Measurements from ENCODE around the gene CAPN5. TPM values are rescaled to one million over a fixed set of nuclear protein-coding genes. Genes with fewer than 3 reads are reported as not detected.
A peak's percentile ranks its signal among the peaks of the same experiment; 100 is the strongest.

The CAPN5 gene
- total and polyA plus RNA-seq, 7 donors, result 0.59 to 1.8 (median 0.88) TPM

DNA sequence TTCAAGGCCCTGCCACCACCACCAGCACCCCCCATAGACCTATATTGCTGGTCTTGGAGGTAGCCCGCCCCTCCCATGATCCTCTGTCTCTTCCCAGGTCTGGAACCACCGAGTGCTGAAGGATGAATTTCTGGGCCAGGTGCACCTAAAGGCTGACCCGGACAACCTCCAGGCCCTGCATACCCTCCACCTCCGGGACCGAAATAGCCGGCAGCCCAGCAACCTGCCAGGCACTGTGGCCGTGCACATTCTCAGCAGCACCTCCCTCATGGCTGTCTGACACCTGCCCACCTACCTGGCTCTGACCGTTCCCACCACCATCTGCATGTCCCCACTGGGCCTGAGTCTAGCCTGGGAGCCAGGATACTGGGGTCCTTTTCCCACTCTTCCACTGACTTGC is 56.8 kb downstream of the CAPN5 start:
- no peak overlapping the region for H3K4me3 ChIP-seq
- no peaks in the 10 kb centered on the region for H3K27me3 ChIP-seq (ENCODE audit: insufficient read depth in 3 of 3, low read length in 2 of 3)
- DNase-seq (peak; percentile 9 to 34), ATAC-seq (no peak)
- TF ChIP-seq, protein P1, sequence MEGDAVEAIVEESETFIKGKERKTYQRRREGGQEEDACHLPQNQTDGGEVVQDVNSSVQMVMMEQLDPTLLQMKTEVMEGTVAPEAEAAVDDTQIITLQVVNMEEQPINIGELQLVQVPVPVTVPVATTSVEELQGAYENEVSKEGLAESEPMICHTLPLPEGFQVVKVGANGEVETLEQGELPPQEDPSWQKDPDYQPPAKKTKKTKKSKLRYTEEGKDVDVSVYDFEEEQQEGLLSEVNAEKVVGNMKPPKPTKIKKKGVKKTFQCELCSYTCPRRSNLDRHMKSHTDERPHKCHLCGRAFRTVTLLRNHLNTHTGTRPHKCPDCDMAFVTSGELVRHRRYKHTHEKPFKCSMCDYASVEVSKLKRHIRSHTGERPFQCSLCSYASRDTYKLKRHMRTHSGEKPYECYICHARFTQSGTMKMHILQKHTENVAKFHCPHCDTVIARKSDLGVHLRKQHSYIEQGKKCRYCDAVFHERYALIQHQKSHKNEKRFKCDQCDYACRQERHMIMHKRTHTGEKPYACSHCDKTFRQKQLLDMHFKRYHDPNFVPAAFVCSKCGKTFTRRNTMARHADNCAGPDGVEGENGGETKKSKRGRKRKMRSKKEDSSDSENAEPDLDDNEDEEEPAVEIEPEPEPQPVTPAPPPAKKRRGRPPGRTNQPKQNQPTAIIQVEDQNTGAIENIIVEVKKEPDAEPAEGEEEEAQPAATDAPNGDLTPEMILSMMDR (IDR thresholded peaks at IDR 0.05), result no peak
- no peaks in the 10 kb centered on the region for H3K4me1 ChIP-seq
- H3K9me3 ChIP-seq, result no peaks in the 10 kb centered on the region
- no peaks in the 10 kb centered on the region for H3K36me3 ChIP-seq (ENCODE audit: insufficient read depth in 1 of 2, low read depth in 1 of 2)
- intact Hi-C loops (cut with DNase I), result no loop called here
- 87 to 95% (median 88%) methylated on average over 8 of the region's 8 CpGs for WGBS, 3 donors
- no peak overlapping the region for H3K27ac ChIP-seq

DNA sequence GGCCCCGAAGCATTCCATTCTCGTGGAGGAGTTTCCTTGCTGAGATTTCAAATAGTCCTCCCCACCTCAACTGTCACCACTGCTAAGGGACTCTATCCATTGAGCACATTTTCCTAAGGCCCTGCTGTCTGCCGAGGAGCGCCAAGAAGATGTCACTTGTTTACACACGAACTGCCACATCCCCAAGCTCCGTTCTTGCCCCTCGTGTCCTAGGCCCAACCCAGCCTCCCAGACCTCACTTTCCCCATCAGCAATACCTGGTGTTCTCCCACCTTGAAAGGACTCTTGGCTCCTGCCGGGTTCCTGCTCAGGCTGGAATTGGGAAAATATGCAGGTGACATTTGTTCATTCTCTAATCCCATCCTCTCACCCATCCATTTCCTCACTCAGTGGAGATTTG is 57.3 kb downstream of the CAPN5 start:
- Histone ChIP-seq H3K27ac (no peak overlapping the region), H3K9me3 (no peaks in the 10 kb centered on the region), H3K4me1 (no peaks in the 10 kb centered on the region), H3K27me3 (ENCODE audit: insufficient read depth in 3 of 3, low read length in 2 of 3) (no peaks in the 10 kb centered on the region), H3K4me3 (no peak overlapping the region), H3K36me3 (ENCODE audit: insufficient read depth in 1 of 2, low read depth in 1 of 2) (no peaks in the 10 kb centered on the region)
- DNase-seq, result no peak
- TF ChIP-seq, protein P1 (IDR thresholded peaks at IDR 0.05), result no peak
- WGBS, 3 donors, result 82 to 91% (median 85%) methylated on average over 8 of the region's 8 CpGs
- intact Hi-C loops (cut with DNase I), result no loop called here
- no peak for ATAC-seq

GRCh38 chr11:77124488-77124887 is 57.7 kb downstream of the CAPN5 start:
- Histone ChIP-seq H3K27ac (no peak overlapping the region), H3K36me3 (ENCODE audit: insufficient read depth in 1 of 2, low read depth in 1 of 2) (no peaks in the 10 kb centered on the region), H3K4me1 (no peaks in the 10 kb centered on the region), H3K27me3 (ENCODE audit: insufficient read depth in 3 of 3, low read length in 2 of 3) (no peaks in the 10 kb centered on the region), H3K9me3 (no peaks in the 10 kb centered on the region), H3K4me3 (no peak overlapping the region)
- intact Hi-C loops (cut with DNase I), result no loop called here
- WGBS, 3 donors, result 85 to 89% (median 88%) methylated on average over 6 of the region's 6 CpGs
- ATAC-seq, result no peak
- peak in 1 of 2 donors; percentile 5 for DNase-seq
- TF ChIP-seq, protein P1 (IDR thresholded peaks at IDR 0.05), result no peak

DNA sequence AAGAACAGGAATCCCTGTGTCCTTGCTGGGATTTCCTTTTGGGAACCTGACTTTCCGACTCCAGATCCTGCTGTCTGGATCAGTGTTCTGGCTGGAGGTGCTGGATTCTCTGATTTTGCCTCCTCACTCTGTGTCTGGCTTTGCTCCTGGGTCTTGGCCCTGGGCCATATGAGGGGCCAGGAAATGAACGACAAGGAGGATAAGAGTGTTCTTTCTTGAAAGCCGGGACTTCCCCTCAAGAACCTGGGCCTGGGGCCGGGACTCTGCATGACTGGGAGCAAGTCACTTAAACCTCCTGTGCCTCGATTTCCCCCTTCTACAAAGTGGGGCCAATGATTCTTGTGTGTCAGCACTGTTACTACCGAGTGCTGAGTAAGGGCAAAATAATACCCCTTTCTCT is 58.4 kb downstream of the CAPN5 start:
- Histone ChIP-seq H3K4me3 (no peak overlapping the region), H3K27ac (no peak overlapping the region), H3K36me3 (ENCODE audit: insufficient read depth in 1 of 2, low read depth in 1 of 2) (no peaks in the 10 kb centered on the region), H3K27me3 (ENCODE audit: insufficient read depth in 3 of 3, low read length in 2 of 3) (no peaks in the 10 kb centered on the region), H3K4me1 (no peaks in the 10 kb centered on the region), H3K9me3 (no peaks in the 10 kb centered on the region)
- intact Hi-C loops (cut with DNase I), result loop anchor here (5.0 kb wide), 3 partner anchors 62 to 427 kb away; no protein-coding TSS in a partner anchor
- TF ChIP-seq, protein P1 (IDR thresholded peaks at IDR 0.05), result no peak
- ATAC-seq (no peak), DNase-seq (peak in 1 of 2 donors; percentile 8)
- 57 to 66% (median 62%) methylated on average over 6 of the region's 6 CpGs for WGBS, 3 donors

GRCh38 chr11:77125695-77126094 is 58.9 kb downstream of the CAPN5 start:
- Histone ChIP-seq H3K27me3 (ENCODE audit: insufficient read depth in 3 of 3, low read length in 2 of 3) (no peaks in the 10 kb centered on the region), H3K36me3 (ENCODE audit: insufficient read depth in 1 of 2, low read depth in 1 of 2) (no peaks in the 10 kb centered on the region), H3K4me1 (no peaks in the 10 kb centered on the region), H3K27ac (no peak overlapping the region), H3K4me3 (no peak overlapping the region), H3K9me3 (no peaks in the 10 kb centered on the region)
- DNase-seq (no peak), ATAC-seq (no peak)
- WGBS, 3 donors, result 91 to 92% (median 91%) methylated on average over 4 of the region's 4 CpGs
- intact Hi-C loops (cut with DNase I), result loop anchor here (5.0 kb wide), 3 partner anchors 62 to 427 kb away; no protein-coding TSS in a partner anchor
- TF ChIP-seq, protein P1 (IDR thresholded peaks at IDR 0.05), result no peak
